Activated naive CD4-positive, alpha-beta T cell treated with anti-CD3 and anti-CD28 coated beads, Interleukin-2, amount 50 U/mL, for 24 hours (primary cell): Measurements from ENCODE around the gene ZMYND10.
A peak's percentile ranks its signal among the peaks of the same experiment; 100 is the strongest.

Source experiments
- H3K27ac Mint-ChIP-seq: one replicate; pipeline ENCODE4 v1.8.0; 2021; ENCODE audit warnings: mild to moderate bottlenecking, mixed read lengths
- H3K27me3 Mint-ChIP-seq: one replicate; pipeline ENCODE4 v1.8.0; 2021; ENCODE audit warnings: mixed read lengths
- H3K36me3 Mint-ChIP-seq: one replicate; pipeline ENCODE4 v1.8.0; 2021; ENCODE audit warnings: mixed read lengths
- H3K4me1 Mint-ChIP-seq: one replicate; pipeline ENCODE4 v1.8.0; 2021; ENCODE audit warnings: mixed read lengths
- H3K4me3 Mint-ChIP-seq: one replicate; pipeline ENCODE4 v1.8.0; 2021; ENCODE audit warnings: mild to moderate bottlenecking, mixed read lengths
- H3K9me3 Mint-ChIP-seq: one replicate; pipeline ENCODE4 v1.8.0; 2021; ENCODE audit warnings: mixed read lengths

ZMYND10 gene

GRCh38 chr3:50357481-50357880 lies 11.9 kb upstream of the ZMYND10 start:
- H3K9me3 Mint-ChIP-seq, result no peaks in the 10 kb centered on the region
- peaks cover 41% of the 10 kb centered on the region for H3K4me1 Mint-ChIP-seq
- no peaks in the 10 kb centered on the region for H3K27me3 Mint-ChIP-seq
- peak overlapping the region; percentile 87 for H3K27ac Mint-ChIP-seq
- peaks cover 8% of the 10 kb centered on the region for H3K36me3 Mint-ChIP-seq
- H3K4me3 Mint-ChIP-seq, result peak overlapping the region; percentile 93

- Mint-ChIP-seq H3K4me1 (peaks cover 47% of the 10 kb centered on the region), H3K9me3 (no peaks in the 10 kb centered on the region), H3K4me3 (peak overlapping the region; percentile 93), H3K27me3 (no peaks in the 10 kb centered on the region), H3K36me3 (peaks cover 8% of the 10 kb centered on the region), H3K27ac (no peak overlapping the region)
Observed at GRCh38 chr3:50356553-50356952, 11.0 kb upstream of the ZMYND10 start.

- H3K9me3 Mint-ChIP-seq, result no peaks in the 10 kb centered on the region
- H3K27me3 Mint-ChIP-seq, result no peaks in the 10 kb centered on the region
- peak overlapping the region; percentile 55 for H3K27ac Mint-ChIP-seq
- H3K4me1 Mint-ChIP-seq, result peaks cover 52% of the 10 kb centered on the region
- peak overlapping the region; percentile 93 for H3K4me3 Mint-ChIP-seq
- peaks cover 8% of the 10 kb centered on the region for H3K36me3 Mint-ChIP-seq
Observed at GRCh38 chr3:50355829-50356552, 10.5 kb upstream of the ZMYND10 start.

GRCh38 chr3:50354850-50355249 lies 9.3 kb upstream of the ZMYND10 start:
- Mint-ChIP-seq H3K36me3 (peaks cover 8% of the 10 kb centered on the region), H3K4me3 (no peak overlapping the region), H3K27me3 (no peaks in the 10 kb centered on the region), H3K9me3 (no peaks in the 10 kb centered on the region), H3K4me1 (peaks cover 58% of the 10 kb centered on the region), H3K27ac (no peak overlapping the region)

- H3K4me1 Mint-ChIP-seq, result peaks cover 58% of the 10 kb centered on the region
- H3K27ac Mint-ChIP-seq, result peak overlapping the region; percentile 17
- no peaks in the 10 kb centered on the region for H3K9me3 Mint-ChIP-seq
- H3K27me3 Mint-ChIP-seq, result no peaks in the 10 kb centered on the region
- H3K36me3 Mint-ChIP-seq, result peaks cover 7% of the 10 kb centered on the region
- no peak overlapping the region for H3K4me3 Mint-ChIP-seq
Observed at GRCh38 chr3:50354186-50354764, 8.7 kb upstream of the ZMYND10 start.

GRCh38 chr3:50353245-50354004 lies 7.9 kb upstream of the ZMYND10 start:
- no peak overlapping the region for H3K27ac Mint-ChIP-seq
- peaks cover 62% of the 10 kb centered on the region for H3K4me1 Mint-ChIP-seq
- no peak overlapping the region for H3K4me3 Mint-ChIP-seq
- H3K36me3 Mint-ChIP-seq, result peaks cover 6% of the 10 kb centered on the region
- H3K9me3 Mint-ChIP-seq, result no peaks in the 10 kb centered on the region
- H3K27me3 Mint-ChIP-seq, result no peaks in the 10 kb centered on the region

- peaks cover 62% of the 10 kb centered on the region for H3K4me1 Mint-ChIP-seq
- H3K36me3 Mint-ChIP-seq, result peaks cover 2% of the 10 kb centered on the region
- no peak overlapping the region for H3K4me3 Mint-ChIP-seq
- H3K27me3 Mint-ChIP-seq, result no peaks in the 10 kb centered on the region
- no peaks in the 10 kb centered on the region for H3K9me3 Mint-ChIP-seq
- H3K27ac Mint-ChIP-seq, result peak overlapping the region; percentile 59
Observed at GRCh38 chr3:50352781-50353180, 7.2 kb upstream of the ZMYND10 start.

- Mint-ChIP-seq H3K4me1 (peaks cover 58% of the 10 kb centered on the region), H3K27ac (peak overlapping the region; percentile 91), H3K9me3 (no peaks in the 10 kb centered on the region), H3K36me3 (peaks cover 2% of the 10 kb centered on the region), H3K4me3 (peak overlapping the region; percentile 90), H3K27me3 (no peaks in the 10 kb centered on the region)
Observed at GRCh38 chr3:50351323-50351697, 5.8 kb upstream of the ZMYND10 start.

- H3K27me3 Mint-ChIP-seq, result no peaks in the 10 kb centered on the region
- peaks cover 58% of the 10 kb centered on the region for H3K4me1 Mint-ChIP-seq
Observed at GRCh38 chr3:50350527-50351322, 5.2 kb upstream of the ZMYND10 start, which contains the start of the genes CYB561D2 and NPRL2. TSS of gene CYB561D2 (plus strand) at chr3:50350862. CDS start at chr3:50351434, 572 bp downstream. TSS of gene NPRL2 (minus strand) at chr3:50350775. CDS start at chr3:50350652, 123 bp downstream.

GRCh38 chr3:50350213-50350526 lies 4.6 kb upstream of the ZMYND10 start:
- no peaks in the 10 kb centered on the region for H3K9me3 Mint-ChIP-seq
- H3K27ac Mint-ChIP-seq, result peak overlapping the region; percentile 91
- H3K27me3 Mint-ChIP-seq, result no peaks in the 10 kb centered on the region
- H3K4me3 Mint-ChIP-seq, result peak overlapping the region; percentile 90
- H3K36me3 Mint-ChIP-seq, result peaks cover 2% of the 10 kb centered on the region
- peaks cover 58% of the 10 kb centered on the region for H3K4me1 Mint-ChIP-seq

More at GRCh38 chr3:50350527-50351322, 5.2 kb upstream of the ZMYND10 start, which contains the start of the genes CYB561D2 and NPRL2:
- H3K4me3 Mint-ChIP-seq, result peak within 1 kb of the TSS; percentile 90
- peak within 1 kb of the TSS; percentile 91 for H3K27ac Mint-ChIP-seq
- H3K36me3 Mint-ChIP-seq, result peaks cover 2% of the 10 kb centered on the region
- no peaks in the 10 kb centered on the region for H3K9me3 Mint-ChIP-seq

- Mint-ChIP-seq H3K4me3 (no peak overlapping the region), H3K27ac (peak overlapping the region; percentile 23), H3K4me1 (peaks cover 54% of the 10 kb centered on the region), H3K36me3 (no peaks in the 10 kb centered on the region), H3K9me3 (no peaks in the 10 kb centered on the region), H3K27me3 (no peaks in the 10 kb centered on the region)
Observed at GRCh38 chr3:50347187-50347813, 1.8 kb upstream of the ZMYND10 start.

- H3K4me3 Mint-ChIP-seq, result no peak overlapping the region
Observed at GRCh38 chr3:50345008-50345407, 524 bp downstream of the ZMYND10 start.

GRCh38 chr3:50342813-50343633 lies 2.5 kb downstream of the ZMYND10 start:
- Mint-ChIP-seq H3K4me3 (no peak overlapping the region), H3K9me3 (no peaks in the 10 kb centered on the region), H3K27ac (no peak overlapping the region), H3K36me3 (no peaks in the 10 kb centered on the region), H3K4me1 (peaks cover 46% of the 10 kb centered on the region), H3K27me3 (no peaks in the 10 kb centered on the region)

More at GRCh38 chr3:50345008-50345407, 524 bp downstream of the ZMYND10 start:
- H3K27ac Mint-ChIP-seq, result no peak overlapping the region
- H3K4me1 Mint-ChIP-seq, result peaks cover 44% of the 10 kb centered on the region
- H3K27me3 Mint-ChIP-seq, result no peaks in the 10 kb centered on the region
- H3K36me3 Mint-ChIP-seq, result no peaks in the 10 kb centered on the region
- H3K9me3 Mint-ChIP-seq, result no peaks in the 10 kb centered on the region

- no peaks in the 10 kb centered on the region for H3K27me3 Mint-ChIP-seq
- H3K27ac Mint-ChIP-seq, result no peak overlapping the region
- no peaks in the 10 kb centered on the region for H3K36me3 Mint-ChIP-seq
- H3K4me3 Mint-ChIP-seq, result no peak overlapping the region
- peaks cover 39% of the 10 kb centered on the region for H3K4me1 Mint-ChIP-seq
- no peaks in the 10 kb centered on the region for H3K9me3 Mint-ChIP-seq
Observed at GRCh38 chr3:50341996-50342650, 3.4 kb downstream of the ZMYND10 start.
